Globus pallidus (tissue), 1 donor: ENCODE data around the gene PTPN20.

Experiments used
- DNase-seq: peaks from one replicate; pipeline ENCODE4 v3.0.0-alpha.2; 2015; ENCODE audit warnings: low spot score

PTPN20 gene

GRCh38 chr10:47048526-47048905 lies 137.3 kb downstream of the PTPN20 start:
- no peak for DNase-seq

- no peak for DNase-seq
These were observed 138.0 kb downstream of the PTPN20 start for GRCh38 chr10:47049056-47049851.

- no peak for DNase-seq
These were observed 138.7 kb downstream of the PTPN20 start for GRCh38 chr10:47049906-47050305.

- DNase-seq: no peak
These were observed 139.6 kb downstream of the PTPN20 start for GRCh38 chr10:47050618-47051455.

GRCh38 chr10:47051741-47052238 lies 140.6 kb downstream of the PTPN20 start:
- no peak for DNase-seq
